Measurements from ENCODE around the gene SLC38A8.

Gene SLC38A8

DNA sequence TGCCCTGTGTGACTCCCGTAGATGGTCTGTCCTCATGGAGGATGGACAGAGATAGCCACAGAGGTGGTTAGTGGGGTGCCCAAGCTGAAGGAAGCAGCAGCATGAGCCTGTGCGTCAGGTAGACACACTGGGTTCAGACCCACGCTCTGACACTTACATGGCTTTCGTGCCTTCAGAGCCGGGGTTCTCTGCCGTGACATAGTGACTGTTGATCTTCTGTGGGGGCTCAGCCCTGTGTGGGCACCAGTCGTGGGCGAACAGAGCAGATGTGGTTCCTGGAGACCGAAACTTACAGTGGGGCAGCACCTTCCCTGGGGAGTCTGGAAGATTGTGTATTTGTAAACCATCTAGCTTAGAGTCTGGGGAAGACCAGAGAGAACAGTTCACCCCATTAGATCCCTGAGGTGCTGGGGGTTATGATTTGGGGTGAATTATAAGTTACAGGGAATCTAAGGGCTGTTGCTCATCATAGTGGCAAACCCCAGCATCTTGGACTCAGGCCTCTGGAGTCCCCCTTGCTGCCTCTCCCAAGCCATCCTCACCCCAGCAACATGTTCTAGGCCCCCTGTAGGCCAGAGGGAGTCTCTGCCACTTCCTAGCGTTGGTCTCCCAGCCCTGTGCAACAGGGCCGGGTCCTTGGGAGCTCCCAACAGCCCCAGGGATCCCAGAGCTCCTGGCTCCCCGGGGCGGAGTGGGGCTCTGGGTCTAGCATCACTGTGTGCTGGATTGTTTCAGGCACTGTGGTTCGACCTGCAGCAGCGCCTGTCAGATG is 45.9 kb downstream of the SLC38A8 start:
- no peak for TF ChIP-seq MYC (IDR thresholded peaks at IDR 0.05; ENCODE audit: low read depth, low read length)
- TF ChIP-seq, protein P1, sequence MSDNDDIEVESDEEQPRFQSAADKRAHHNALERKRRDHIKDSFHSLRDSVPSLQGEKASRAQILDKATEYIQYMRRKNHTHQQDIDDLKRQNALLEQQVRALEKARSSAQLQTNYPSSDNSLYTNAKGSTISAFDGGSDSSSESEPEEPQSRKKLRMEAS (IDR thresholded peaks at IDR 0.05; ENCODE audit: low read depth, low read length): no peak
- TF ChIP-seq, protein P2, sequence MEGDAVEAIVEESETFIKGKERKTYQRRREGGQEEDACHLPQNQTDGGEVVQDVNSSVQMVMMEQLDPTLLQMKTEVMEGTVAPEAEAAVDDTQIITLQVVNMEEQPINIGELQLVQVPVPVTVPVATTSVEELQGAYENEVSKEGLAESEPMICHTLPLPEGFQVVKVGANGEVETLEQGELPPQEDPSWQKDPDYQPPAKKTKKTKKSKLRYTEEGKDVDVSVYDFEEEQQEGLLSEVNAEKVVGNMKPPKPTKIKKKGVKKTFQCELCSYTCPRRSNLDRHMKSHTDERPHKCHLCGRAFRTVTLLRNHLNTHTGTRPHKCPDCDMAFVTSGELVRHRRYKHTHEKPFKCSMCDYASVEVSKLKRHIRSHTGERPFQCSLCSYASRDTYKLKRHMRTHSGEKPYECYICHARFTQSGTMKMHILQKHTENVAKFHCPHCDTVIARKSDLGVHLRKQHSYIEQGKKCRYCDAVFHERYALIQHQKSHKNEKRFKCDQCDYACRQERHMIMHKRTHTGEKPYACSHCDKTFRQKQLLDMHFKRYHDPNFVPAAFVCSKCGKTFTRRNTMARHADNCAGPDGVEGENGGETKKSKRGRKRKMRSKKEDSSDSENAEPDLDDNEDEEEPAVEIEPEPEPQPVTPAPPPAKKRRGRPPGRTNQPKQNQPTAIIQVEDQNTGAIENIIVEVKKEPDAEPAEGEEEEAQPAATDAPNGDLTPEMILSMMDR (IDR thresholded peaks at IDR 0.05; ENCODE audit: low read depth, low read length): no peak
- no peak for TF ChIP-seq POLR2A (IDR thresholded peaks at IDR 0.05; ENCODE audit: extremely low read depth, insufficient read length)
- H3K4me3 ChIP-seq (ENCODE audit: low read depth, low read length): no peak overlapping the region
- DNase-seq (ENCODE audit: low read depth): no peak

DNA sequence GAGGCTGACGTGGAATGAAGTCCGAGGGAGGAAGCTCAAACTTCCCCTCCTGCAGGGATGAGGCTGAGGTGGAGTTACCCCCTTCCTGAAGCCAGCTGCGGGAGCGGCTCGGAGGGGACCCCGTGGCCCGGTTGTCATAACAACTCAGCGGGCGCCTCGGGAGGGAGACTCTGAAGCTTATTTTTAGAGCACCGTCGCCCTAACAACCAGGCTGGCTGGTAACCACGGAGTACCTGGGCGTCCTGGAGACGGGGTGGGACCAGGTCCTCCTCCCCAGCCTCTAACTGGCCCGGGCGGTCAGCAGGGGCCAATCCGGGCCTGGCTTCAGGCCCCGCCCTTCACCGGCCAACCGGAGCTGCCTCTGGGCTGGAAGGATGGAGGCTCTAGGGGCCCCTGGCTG is 46.8 kb downstream of the SLC38A8 start:
- TF ChIP-seq, protein P1 (IDR thresholded peaks at IDR 0.05; ENCODE audit: low read depth, low read length): no peak
- TF ChIP-seq, protein P2 (IDR thresholded peaks at IDR 0.05; ENCODE audit: low read depth, low read length): no peak
- TF ChIP-seq POLR2A (IDR thresholded peaks at IDR 0.05; ENCODE audit: extremely low read depth, insufficient read length) (no peak), MYC (IDR thresholded peaks at IDR 0.05; ENCODE audit: low read depth, low read length) (no peak)
- no peak for DNase-seq (ENCODE audit: low read depth)
- H3K4me3 ChIP-seq (ENCODE audit: low read depth, low read length): no peak overlapping the region

DNA sequence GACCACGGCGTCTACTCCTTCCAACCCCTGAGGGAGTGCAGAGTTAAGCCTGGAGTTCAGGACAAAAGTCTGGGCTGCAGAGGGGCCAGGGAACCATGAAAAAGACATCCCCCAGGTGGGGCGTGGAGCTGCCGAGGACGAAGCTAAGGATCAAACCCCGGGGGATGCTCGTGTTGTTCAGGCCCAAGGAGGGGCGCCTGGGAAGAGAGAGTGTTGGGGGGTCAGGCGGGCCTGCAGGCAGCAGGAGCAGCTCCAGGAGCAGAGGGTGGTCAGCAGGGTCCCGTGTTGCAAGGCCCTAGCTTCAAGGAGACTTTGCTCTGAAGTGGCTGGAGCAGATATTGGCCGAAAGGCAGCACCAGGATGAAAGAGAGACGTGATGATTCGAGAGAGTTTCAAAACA is 47.9 kb downstream of the SLC38A8 start:
- TF ChIP-seq, protein P1 (IDR thresholded peaks at IDR 0.05; ENCODE audit: low read depth, low read length): no peak
- TF ChIP-seq POLR2A (IDR thresholded peaks at IDR 0.05; ENCODE audit: extremely low read depth, insufficient read length) (no peak), MYC (IDR thresholded peaks at IDR 0.05; ENCODE audit: low read depth, low read length) (no peak)
- TF ChIP-seq, protein P2 (IDR thresholded peaks at IDR 0.05; ENCODE audit: low read depth, low read length): no peak
- H3K4me3 ChIP-seq (ENCODE audit: low read depth, low read length): no peak overlapping the region
- DNase-seq (ENCODE audit: low read depth): no peak

DNA sequence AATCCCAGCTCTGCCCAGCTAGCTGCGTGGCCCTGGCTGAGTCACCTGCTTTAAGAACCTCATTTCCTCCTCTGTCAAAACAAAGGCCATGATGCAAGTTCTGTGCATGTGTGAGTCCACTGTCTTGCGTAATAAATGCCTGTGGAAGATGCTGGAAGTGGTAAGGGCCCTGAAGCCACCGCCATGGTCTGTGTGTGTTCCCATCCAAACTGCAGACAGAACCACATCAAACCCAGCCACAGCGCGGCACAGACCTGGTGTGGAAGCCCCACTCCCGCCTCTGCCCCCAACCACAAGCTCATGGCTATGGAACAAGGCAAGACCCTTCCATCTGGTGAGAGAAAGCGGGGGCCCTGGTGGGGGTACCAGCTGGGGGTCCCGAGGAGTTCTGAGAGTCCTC is 48.5 kb downstream of the SLC38A8 start:
- no peak overlapping the region for H3K4me3 ChIP-seq (ENCODE audit: low read depth, low read length)
- TF ChIP-seq, protein P1 (IDR thresholded peaks at IDR 0.05; ENCODE audit: low read depth, low read length): peak; percentile 86
- TF ChIP-seq MYC (IDR thresholded peaks at IDR 0.05; ENCODE audit: low read depth, low read length) (peak; percentile 90), POLR2A (IDR thresholded peaks at IDR 0.05; ENCODE audit: extremely low read depth, insufficient read length) (no peak)
- TF ChIP-seq, protein P2 (IDR thresholded peaks at IDR 0.05; ENCODE audit: low read depth, low read length): no peak
- DNase-seq (ENCODE audit: low read depth): peak; percentile 90

DNA sequence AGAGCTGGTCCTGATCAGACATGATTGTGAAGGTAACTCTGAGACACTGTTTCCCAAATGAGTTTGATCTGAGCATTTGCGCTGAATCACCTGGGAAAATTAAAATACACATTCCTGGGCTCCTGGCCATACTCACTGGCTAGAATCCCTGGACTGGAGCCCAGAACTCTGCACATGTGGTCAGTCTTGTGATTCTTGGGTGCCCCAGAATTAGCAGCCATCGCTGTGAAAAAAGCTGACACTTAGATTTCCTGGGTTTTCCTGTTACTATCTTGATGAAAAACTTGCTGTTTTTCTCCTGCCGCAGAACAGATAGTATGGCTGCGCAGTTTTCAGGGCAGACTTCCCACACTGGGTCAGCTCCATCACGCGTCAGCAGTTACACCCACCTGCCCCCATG is 50.0 kb downstream of the SLC38A8 start:
- no peak for DNase-seq (ENCODE audit: low read depth)
- TF ChIP-seq, protein P1 (IDR thresholded peaks at IDR 0.05; ENCODE audit: low read depth, low read length): no peak
- TF ChIP-seq MYC (IDR thresholded peaks at IDR 0.05; ENCODE audit: low read depth, low read length) (no peak), POLR2A (IDR thresholded peaks at IDR 0.05; ENCODE audit: extremely low read depth, insufficient read length) (no peak)
- TF ChIP-seq, protein P2 (IDR thresholded peaks at IDR 0.05; ENCODE audit: low read depth, low read length): no peak
- H3K4me3 ChIP-seq (ENCODE audit: low read depth, low read length): no peak overlapping the region
